ENCODE results near the gene CLSTN1.
"Not testable (repeated sequence)": the region's sequence is repeated elsewhere in the genome, so short reads cannot be mapped to it uniquely, and the experiment has no call there.

Gene CLSTN1

GRCh38 chr1:9801909-9802308 is 21.9 kb downstream of the CLSTN1 start:
- DNase-seq (ENCODE audit: low read depth in 1 of 2, low spot score in 1 of 2): no peak

GRCh38 chr1:9798236-9799130 is 25.3 kb downstream of the CLSTN1 start:
- DNase-seq (ENCODE audit: low read depth in 1 of 2, low spot score in 1 of 2): no peak

- DNase-seq (ENCODE audit: low read depth in 1 of 2, low spot score in 1 of 2): no peak
These were observed 26.7 kb downstream of the CLSTN1 start for GRCh38 chr1:9797049-9797448.

- no peak for DNase-seq (ENCODE audit: low read depth in 1 of 2, low spot score in 1 of 2)
These were observed 29.7 kb downstream of the CLSTN1 start for GRCh38 chr1:9794081-9794480.

GRCh38 chr1:9793291-9793690 is 30.5 kb downstream of the CLSTN1 start:
- no peak for DNase-seq (ENCODE audit: low read depth in 1 of 2, low spot score in 1 of 2)

- DNase-seq (ENCODE audit: low read depth in 1 of 2, low spot score in 1 of 2): no peak
These were observed 31.4 kb downstream of the CLSTN1 start for GRCh38 chr1:9792156-9793042.

- not testable (repeated sequence) for DNase-seq (ENCODE audit: low read depth in 1 of 2, low spot score in 1 of 2)
These were observed 34.1 kb downstream of the CLSTN1 start for GRCh38 chr1:9789700-9790099.

- DNase-seq (ENCODE audit: low read depth in 1 of 2, low spot score in 1 of 2): peak in 1 of 2 donors; percentile 22
These were observed 36.1 kb downstream of the CLSTN1 start for GRCh38 chr1:9787702-9788101.

- no peak for DNase-seq (ENCODE audit: low read depth in 1 of 2, low spot score in 1 of 2)
These were observed 38.4 kb downstream of the CLSTN1 start for GRCh38 chr1:9785406-9785805.

GRCh38 chr1:9784508-9785133 is 39.1 kb downstream of the CLSTN1 start:
- DNase-seq (ENCODE audit: low read depth in 1 of 2, low spot score in 1 of 2): peak; percentile 17 to 38

- no peak for DNase-seq (ENCODE audit: low read depth in 1 of 2, low spot score in 1 of 2)
These were observed 40.9 kb downstream of the CLSTN1 start for GRCh38 chr1:9782897-9783296.

GRCh38 chr1:9782116-9782751 is 41.5 kb downstream of the CLSTN1 start:
- no peak for DNase-seq (ENCODE audit: low read depth in 1 of 2, low spot score in 1 of 2)

GRCh38 chr1:9780554-9781110 is 43.1 kb downstream of the CLSTN1 start:
- no peak for DNase-seq (ENCODE audit: low read depth in 1 of 2, low spot score in 1 of 2)

GRCh38 chr1:9778905-9779304 is 44.9 kb downstream of the CLSTN1 start:
- no peak for DNase-seq (ENCODE audit: low read depth in 1 of 2, low spot score in 1 of 2)

GRCh38 chr1:9776685-9777084 is 47.1 kb downstream of the CLSTN1 start:
- DNase-seq (ENCODE audit: low read depth in 1 of 2, low spot score in 1 of 2): no peak

GRCh38 chr1:9774712-9775679 is 48.8 kb downstream of the CLSTN1 start:
- no peak for DNase-seq (ENCODE audit: low read depth in 1 of 2, low spot score in 1 of 2)

GRCh38 chr1:9770298-9770697 is 53.5 kb downstream of the CLSTN1 start:
- no peak for DNase-seq (ENCODE audit: low read depth in 1 of 2, low spot score in 1 of 2)

- DNase-seq (ENCODE audit: low read depth in 1 of 2, low spot score in 1 of 2): no peak
These were observed 54.8 kb downstream of the CLSTN1 start for GRCh38 chr1:9768983-9769382.

GRCh38 chr1:9767964-9768668 is 55.6 kb downstream of the CLSTN1 start:
- DNase-seq (ENCODE audit: low read depth in 1 of 2, low spot score in 1 of 2): no peak
